GM18526 (cell line): ENCODE measurements around the gene CCDC106.

ENCODE experiments used
- POLR2A ChIP-seq: IDR thresholded peaks from 3 replicates; pipeline ENCODE4 v1.6.1; 2011; ENCODE audit not compliant: insufficient read length; ENCODE audit errors: extremely low read depth

The CCDC106 gene

DNA sequence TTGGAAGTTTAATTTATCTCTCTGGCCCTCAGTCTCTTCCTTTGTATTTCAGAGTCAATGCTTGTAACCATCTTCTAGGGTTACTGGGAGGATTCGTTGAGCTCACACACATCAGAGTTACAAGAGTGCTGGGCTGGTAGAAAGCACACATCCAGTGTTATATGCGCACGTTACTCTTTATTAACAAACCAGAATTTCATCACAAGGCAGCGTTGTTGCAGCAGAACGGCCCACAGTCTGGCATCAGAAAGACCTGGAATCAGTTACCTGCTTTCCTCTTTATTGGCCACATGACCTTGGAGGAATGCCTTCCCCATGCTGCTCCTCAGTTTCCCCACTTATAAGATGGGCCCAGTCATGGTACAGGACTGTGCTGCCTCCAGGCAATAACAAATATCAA is 38.7 kb upstream of the CCDC106 start:
- TF ChIP-seq POLR2A: no peak

- TF ChIP-seq POLR2A: no peak
Measured at GRCh38 chr19:55611300-55611982, 36.6 kb upstream of the CCDC106 start.

DNA sequence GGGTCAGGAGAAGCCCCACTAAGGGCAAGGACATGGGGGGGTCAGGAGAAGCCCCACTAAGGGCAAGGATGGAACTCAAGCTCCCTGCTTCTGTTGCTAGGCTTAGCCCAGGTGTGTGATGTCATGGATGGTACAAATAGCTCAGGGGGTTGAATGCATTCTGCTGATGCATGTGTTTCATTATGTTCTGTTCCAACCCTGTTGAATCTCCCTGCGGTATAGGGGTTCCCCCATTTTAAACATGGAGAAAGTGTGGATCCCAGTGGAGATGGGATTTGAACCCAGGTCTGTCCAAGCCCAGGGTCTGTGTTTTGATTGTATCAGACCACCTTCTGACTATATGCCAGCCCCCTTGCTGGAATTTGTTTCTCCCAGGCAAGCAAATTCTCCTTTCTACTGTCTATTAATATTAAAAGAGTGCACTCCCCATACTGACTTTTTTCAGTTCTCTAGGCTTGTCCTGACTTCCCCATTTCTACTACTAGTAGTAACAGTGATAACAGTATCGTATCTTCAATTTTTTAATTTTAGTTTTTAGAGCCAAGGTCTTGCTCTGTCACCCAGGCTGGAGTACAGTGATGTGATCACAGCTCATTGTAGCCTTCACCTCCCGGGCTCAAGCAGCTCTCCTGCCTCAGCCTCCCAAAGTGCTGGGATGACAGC is 35.9 kb upstream of the CCDC106 start:
- no peak for TF ChIP-seq POLR2A

DNA sequence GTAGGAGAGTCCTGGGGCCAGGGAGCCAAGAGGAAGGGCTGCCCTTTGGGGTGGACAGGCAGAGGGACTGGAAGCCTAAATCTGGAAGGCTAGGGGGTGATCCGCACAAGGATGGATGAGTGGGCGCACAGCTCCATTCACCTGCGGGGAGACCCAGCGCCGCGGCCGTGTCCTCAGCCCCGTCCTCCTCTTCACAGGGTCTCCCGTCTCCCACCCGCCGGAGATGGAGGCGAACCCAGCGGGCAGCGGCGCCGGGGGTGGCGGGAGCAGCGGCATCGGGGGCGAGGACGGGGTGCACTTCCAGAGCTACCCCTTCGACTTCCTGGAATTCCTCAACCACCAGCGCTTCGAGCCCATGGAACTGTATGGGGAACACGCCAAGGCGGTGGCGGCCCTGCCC is 34.6 kb upstream of the CCDC106 start:
- TF ChIP-seq POLR2A: no peak

DNA sequence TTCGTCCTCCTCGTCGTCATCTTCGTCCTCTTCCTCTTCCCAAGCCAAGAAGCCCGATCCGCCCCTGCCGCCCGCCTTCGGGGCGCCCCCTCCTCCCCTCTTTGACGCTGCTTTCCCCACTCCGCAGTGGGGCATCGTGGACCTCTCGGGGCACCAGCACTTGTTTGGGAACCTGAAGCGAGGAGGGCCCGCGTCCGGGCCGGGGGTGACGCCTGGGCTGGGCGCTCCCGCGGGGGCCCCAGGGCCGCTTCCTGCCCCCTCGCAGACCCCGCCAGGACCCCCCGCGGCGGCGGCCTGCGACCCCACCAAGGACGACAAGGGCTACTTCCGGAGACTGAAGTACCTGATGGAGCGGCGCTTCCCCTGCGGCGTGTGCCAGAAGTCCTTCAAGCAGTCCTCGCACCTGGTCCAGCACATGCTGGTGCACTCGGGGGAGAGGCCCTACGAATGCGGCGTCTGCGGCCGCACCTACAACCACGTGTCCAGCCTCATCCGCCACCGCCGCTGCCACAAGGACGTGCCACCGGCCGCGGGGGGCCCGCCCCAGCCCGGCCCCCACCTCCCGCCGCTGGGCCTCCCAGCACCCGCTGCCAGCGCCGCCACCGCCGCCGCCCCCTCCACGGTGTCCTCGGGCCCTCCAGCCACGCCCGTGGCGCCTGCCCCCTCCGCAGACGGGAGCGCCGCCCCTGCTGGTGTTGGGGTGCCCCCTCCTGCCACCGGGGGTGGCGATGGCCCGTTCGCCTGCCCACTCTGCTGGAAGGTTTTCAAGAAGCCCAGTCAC is 33.9 kb upstream of the CCDC106 start:
- no peak for TF ChIP-seq POLR2A

GRCh38 chr19:55614711-55615542 is 33.1 kb upstream of the CCDC106 start:
- no peak for TF ChIP-seq POLR2A

DNA sequence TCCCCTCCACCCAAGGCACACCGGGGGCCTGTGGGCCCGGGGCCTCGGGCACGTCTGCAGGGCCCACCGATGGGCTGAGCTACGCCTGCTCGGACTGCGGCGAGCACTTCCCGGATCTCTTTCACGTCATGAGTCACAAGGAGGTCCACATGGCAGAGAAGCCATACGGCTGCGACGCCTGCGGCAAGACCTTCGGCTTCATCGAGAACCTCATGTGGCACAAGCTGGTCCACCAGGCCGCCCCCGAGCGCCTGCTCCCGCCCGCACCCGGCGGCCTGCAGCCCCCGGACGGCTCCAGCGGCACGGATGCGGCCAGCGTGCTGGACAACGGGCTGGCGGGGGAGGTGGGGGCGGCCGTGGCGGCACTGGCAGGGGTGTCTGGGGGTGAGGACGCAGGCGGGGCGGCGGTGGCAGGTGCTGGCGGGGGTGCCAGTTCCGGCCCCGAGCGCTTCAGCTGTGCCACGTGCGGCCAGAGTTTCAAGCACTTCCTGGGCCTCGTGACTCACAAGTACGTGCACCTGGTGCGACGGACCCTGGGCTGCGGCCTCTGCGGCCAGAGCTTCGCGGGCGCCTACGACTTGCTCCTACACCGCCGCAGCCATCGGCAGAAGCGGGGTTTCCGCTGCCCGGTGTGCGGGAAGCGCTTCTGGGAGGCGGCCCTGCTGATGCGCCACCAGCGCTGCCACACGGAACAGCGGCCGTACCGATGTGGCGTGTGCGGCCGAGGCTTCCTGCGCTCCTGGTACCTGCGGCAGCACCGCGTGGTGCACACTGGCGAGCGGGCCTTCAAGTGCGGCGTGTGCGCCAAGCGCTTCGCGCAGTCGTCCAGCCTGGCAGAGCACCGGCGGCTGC is 32.2 kb upstream of the CCDC106 start:
- TF ChIP-seq POLR2A: no peak

DNA sequence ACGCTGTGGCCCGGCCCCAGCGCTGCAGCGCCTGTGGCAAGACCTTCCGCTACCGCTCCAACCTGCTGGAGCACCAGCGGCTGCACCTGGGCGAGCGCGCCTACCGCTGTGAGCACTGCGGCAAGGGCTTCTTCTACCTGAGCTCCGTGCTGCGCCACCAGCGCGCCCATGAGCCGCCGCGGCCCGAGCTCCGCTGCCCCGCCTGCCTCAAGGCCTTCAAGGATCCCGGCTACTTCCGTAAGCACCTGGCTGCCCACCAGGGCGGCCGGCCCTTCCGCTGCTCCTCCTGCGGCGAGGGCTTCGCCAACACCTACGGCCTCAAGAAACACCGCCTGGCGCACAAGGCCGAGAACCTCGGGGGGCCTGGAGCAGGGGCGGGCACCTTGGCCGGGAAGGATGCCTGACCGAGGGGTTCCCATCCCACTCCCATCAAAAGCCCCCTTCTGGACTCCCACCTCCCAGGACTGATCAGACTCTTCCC is 31.6 kb upstream of the CCDC106 start:
- no peak for TF ChIP-seq POLR2A

DNA sequence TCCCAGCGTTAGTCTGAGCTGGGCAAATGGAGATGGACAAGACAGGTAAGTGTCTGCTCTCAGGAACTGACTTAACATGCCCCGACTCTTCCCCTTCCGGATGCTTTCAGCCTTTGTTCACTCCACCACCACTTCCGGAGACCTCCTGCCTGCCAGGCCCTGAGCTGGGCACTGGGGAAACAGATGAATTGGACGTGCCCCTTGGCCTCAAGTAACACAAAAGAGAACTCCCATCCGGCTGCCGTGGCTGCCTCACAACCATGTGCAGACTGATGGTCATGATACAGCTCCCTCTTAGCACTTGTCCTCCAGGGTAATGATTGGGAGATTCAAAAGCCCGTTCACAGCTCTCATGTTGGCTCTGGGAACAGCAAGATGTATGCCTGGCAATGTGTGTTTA is 30.6 kb upstream of the CCDC106 start:
- TF ChIP-seq POLR2A: no peak

- no peak for TF ChIP-seq POLR2A
Measured at GRCh38 chr19:55618426-55618825, 29.6 kb upstream of the CCDC106 start.

DNA sequence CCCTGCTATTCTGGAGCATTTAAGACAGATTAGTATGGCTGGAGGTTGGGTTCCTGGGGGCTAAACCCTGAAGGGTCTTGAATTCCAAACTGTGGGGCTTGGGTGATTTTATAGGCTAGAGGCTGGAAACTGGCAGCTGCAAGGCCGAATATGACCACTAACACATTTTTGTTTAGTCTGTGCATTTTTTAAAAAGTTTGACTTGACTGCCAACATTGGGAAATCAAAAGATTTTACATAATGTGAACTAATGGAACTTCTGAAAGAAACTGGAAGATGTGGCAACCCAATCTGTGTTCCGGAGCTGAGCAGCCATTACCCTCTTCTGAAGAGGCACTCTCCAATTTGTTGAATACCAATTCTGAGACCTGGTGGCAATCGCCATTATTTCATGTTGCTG is 28.7 kb upstream of the CCDC106 start:
- no peak for TF ChIP-seq POLR2A

GRCh38 chr19:55620410-55621204 is 27.4 kb upstream of the CCDC106 start:
- TF ChIP-seq POLR2A: no peak

DNA sequence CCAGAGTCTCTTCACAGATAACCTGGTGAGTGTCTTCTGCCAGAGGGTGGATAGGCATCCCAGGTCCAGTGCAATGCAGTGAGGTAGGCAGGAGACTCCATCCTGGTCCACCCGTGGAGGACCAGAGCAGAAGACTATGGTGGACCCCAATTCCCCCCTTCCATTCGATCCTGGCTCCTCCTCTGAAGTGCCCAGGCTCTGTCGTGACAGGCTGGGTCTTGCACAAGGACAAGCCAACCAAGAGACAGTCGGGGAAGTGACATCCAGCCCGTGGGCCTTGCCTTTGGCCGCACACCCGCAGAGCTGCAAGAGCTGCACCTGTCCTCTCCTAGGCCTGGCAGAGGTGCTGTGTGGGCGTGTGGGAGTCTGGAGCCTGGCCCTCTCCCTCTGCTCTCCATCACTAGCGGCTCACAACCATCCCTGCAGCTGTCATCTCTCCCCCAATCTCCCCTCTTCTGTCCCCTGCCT is 26.8 kb upstream of the CCDC106 start:
- TF ChIP-seq POLR2A: no peak

DNA sequence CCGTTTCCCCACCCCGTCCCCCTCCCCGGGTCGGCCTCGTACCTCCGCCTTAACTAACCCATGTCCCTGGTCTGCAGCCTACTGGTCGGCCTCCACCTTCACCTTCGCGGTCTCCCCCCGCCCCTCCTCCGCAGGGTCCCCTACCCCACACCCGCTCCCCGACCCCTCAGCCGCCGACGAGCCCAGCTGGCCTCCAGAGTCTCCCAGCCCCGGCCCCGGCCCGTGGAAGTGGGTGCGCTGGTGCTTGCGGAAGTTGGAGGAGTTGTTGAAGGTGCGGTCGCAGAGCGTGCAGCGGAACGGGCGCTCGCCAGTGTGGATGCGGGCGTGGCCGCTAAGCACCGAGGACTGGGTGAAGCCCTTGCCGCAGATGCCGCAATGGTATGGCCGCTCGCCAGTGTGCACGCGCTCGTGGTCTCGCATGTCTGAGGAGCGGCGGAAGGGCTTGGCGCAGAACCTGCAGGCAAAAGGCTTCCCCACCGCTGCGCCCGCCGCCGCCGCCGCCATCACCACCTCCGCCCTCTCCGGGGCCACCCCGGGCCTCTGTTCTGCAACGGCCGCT is 26.3 kb upstream of the CCDC106 start:
- TF ChIP-seq POLR2A: no peak
